ENCODE measurements around the gene MYOM1.

DNA sequence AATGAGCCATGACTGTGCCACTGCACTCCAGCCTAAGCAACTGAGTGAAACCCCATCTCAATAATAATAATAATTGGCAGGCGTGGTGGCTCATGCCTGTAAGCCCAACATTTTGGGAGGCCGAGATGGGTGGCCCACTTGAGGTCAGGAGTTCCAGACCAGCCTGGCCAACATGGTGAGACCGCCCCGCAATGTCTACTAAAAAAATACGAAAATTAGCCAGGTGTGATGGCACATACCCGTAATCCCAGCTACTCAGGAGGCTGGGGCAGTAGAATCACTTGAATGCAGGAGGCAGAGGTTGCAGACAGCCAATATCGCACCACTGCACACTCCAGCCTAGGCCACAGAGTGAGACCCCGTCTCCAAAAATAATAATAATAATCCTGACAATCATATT, 178.9 kb downstream of the MYOM1 start:
- TF ChIP-seq EZH2 (IDR thresholded peaks at IDR 0.05): no peak
- no peak for TF ChIP-seq POLR2AphosphoS5 (IDR thresholded peaks at IDR 0.05; ENCODE audit: borderline replicate concordance, low read depth, low read length)
- no peak for TF ChIP-seq FOXP2 (optimal IDR thresholded peaks at IDR 0.05; ENCODE audit: control extremely low read depth, extremely low read length, insufficient read depth)

Measured in SK-N-MC (cell line).